HPDE6-E6E7 (cell line): ENCODE data around the gene WNK2.
"Not testable (repeated sequence)": the region's sequence is repeated elsewhere in the genome, so short reads cannot be mapped to it uniquely, and the experiment has no call there.

Experiments used
- DNase-seq: peaks from one replicate; pipeline ENCODE4 v3.0.0; 2011; ENCODE audit warnings: missing footprints; ENCODE audit errors: extremely low spot score

WNK2 gene

GRCh38 chr9:93366486-93366885 is 182.5 kb downstream of the WNK2 start:
- DNase-seq = not testable (repeated sequence)

DNA sequence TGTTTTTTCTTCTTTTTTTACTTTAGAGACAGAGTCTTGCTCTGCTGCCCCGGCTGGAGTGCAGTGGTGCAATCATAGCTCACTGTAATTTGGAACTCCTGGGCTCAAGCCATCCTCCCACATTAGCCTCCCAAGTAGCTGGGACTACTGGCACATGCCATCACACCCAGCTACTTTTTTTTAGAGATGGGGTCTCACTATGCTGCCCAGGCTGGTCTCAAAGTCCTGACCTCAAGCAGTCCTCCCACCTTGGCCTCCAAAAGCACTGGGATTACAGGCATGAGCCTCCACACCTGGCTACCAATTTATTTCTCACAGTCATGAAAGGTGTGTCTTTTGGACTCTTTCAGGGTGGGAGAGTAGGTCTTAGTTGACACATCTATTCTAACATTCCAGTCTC is 184.5 kb downstream of the WNK2 start:
- DNase-seq = no peak

GRCh38 chr9:93369686-93370085 is 185.7 kb downstream of the WNK2 start:
- no peak for DNase-seq
